CD4-positive, alpha-beta T cell treated with Interleukin-4 for 1 hour (primary cell): ENCODE measurements around the gene HYAL3.
A peak's percentile ranks its signal among the peaks of the same experiment; 100 is the strongest.
"Not testable (repeated sequence)": the region's sequence is repeated elsewhere in the genome, so short reads cannot be mapped to it uniquely, and the experiment has no call there.

Experiments
- DNase-seq, 2 donors: peaks; one replicate each; pipeline ENCODE4 v3.0.0-alpha.2; 2020 to 2022

Gene HYAL3

GRCh38 chr3:50268703-50269451 lies 30.3 kb downstream of the HYAL3 start, which contains the start of gene SEMA3B:
Gene SEMA3B, plus strand, starts transcription at chr3:50269147. Its CDS starts 94 bp downstream, at chr3:50269241.
- no peak for DNase-seq

GRCh38 chr3:50268276-50268675 lies 30.9 kb downstream of the HYAL3 start:
- DNase-seq = no peak

GRCh38 chr3:50267280-50267913 lies 31.8 kb downstream of the HYAL3 start:
- DNase-seq = no peak

DNA sequence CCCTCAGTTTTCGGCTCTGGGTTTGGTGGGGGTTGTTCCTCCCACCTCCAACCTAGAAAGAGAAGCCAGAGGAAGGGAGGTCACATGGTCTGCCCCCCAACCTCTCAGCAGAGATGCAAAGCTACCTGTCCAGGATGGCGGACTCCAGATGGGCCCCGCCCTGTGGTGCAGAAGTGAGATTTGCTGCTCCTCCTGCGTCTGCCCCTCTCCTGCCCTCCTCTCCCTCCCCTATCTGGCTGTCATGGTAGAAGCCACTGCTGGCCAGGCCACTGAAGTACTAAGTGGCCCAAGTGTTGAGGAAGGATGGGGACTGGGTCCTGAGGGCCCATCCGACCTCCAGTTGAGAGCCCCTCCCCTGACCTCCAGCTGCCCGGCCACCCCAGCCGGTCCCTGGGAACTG lies 32.4 kb downstream of the HYAL3 start:
- no peak for DNase-seq

- DNase-seq = no peak
Observed at GRCh38 chr3:50266017-50266416, 33.2 kb downstream of the HYAL3 start.

- DNase-seq = no peak
Observed at GRCh38 chr3:50265571-50265970, 33.6 kb downstream of the HYAL3 start.

- no peak for DNase-seq
Observed at GRCh38 chr3:50264964-50265485, 34.2 kb downstream of the HYAL3 start.

- no peak for DNase-seq
Observed at GRCh38 chr3:50264383-50264963, 34.7 kb downstream of the HYAL3 start.

DNA sequence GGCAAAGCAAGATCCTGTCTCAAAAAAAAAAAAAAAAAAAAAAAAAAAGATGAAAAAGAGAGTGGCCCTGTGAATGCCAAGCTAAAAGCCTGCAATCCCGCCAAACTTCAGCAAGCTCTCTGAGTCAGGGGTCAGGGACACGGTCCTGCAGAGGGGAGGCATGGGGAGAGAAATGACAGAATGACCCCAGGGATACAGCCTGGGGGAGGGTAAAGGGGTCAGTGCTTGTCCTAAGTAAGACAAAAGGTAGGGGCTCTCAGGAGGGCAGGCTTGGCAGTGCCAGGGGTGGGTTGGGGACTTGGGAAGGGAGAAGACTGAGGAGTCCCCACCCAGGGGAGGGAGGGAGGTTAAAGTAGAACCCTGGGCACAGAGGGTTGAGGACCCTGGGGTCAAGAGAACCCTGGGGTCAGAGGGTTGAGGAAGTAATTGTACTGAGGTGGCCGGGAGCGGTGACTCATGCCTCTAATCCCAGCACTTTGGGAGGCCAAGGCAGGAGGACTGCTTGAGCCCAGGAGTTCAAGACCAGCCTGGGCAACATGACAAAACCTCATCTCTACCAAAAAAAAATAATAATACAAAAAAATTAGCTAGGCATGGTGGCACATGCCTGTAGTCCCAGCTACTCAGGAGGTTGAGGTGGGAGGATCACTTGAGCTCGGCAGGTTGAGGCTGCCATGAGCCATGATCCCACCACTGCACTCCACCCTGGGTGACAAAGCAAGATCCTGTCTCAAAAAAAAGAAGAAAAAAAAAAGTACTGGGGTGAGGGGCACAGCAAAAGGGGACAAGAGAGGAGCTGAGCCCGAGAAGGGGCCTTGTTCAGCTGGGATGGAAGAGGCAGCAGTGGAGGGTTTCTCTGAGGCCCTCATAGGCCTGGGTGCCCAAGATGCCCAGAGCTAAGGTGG lies 35.5 kb downstream of the HYAL3 start:
- DNase-seq = no peak

DNA sequence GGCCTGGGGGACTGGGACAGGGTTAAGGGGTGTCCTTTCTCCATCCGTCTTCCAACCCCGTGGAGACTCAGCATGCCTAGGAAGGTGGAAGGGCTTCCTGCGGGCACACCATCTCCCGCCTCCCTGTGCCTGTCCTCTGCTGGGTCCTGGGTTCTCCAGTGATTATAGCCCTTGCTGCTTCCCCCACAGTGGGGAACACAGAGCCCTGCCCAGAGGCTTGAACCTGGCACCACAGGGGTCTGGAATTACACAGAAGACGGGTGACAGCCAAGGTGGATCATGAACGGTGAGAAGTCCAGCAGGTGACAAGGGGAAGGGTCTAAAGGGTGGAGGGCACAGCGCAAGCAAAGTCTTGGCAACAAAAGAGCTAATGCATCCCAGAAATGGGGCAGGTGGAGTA lies 36.4 kb downstream of the HYAL3 start:
- no peak for DNase-seq

DNA sequence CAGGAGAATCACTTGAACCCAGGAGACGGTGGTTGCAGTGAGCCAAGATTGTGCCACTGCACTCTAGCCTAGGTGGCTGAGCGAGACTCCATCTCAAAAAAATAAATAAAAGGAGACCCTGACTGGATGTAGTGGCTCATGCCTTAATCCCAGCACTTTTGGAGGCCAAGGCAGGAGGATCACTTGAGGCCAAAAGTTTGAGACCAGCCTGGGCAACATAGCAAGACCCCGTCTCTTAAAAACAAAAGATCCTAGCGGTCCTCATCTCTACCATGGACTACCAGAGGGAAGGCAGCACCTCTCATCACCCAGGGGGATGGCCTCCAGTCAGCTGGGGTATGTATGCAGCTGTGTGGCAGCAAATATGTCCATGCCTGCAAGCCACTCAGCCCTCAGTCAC lies 37.0 kb downstream of the HYAL3 start:
- not testable (repeated sequence) for DNase-seq

DNA sequence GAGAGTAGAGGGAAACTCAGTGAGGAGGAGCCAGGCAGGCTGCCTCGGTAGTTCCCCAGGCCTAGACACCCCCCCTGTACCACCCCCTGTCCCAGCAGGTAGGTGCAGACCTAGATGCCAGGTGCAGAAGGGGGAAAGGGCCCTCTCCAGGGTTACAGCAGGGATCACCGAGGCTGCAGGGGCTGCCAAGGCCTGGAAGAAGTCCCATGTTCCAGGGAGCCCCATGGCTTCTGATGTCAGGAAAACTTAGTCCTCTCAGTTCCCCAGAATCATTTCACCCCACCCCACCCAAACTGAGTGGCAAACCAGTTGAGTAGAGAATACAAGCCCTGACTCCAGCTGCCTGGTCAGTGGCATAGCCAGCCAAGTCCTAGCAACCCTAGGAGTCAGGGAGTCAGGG lies 37.7 kb downstream of the HYAL3 start:
- no peak for DNase-seq

DNA sequence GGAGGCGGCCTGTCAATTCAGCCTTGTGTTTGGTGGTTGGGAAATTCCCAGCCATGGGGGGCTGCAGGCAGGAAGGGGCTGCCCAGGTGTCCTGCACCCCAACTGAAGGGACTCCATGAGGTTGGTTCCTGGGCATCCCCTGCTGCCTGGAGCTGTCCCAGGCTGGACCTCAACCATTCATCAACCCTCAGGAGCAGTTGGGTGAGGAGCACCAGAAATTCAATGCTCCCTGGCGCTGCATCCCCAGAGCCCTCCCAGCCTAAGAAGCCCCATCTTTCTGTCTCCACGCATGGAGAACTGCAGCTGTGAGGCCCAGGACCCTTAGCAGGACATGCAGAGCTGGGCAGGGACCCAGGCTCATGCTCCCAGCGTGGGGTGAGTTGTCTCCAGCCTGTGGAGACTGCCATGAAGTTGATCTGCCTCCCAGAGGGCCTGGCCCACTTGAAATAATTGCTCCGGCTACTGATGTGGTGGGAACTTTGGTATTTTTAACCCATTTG lies 38.2 kb downstream of the HYAL3 start:
- DNase-seq = no peak

GRCh38 chr3:50260027-50260941 lies 38.9 kb downstream of the HYAL3 start:
- DNase-seq = peak; percentile 86 to 87

DNA sequence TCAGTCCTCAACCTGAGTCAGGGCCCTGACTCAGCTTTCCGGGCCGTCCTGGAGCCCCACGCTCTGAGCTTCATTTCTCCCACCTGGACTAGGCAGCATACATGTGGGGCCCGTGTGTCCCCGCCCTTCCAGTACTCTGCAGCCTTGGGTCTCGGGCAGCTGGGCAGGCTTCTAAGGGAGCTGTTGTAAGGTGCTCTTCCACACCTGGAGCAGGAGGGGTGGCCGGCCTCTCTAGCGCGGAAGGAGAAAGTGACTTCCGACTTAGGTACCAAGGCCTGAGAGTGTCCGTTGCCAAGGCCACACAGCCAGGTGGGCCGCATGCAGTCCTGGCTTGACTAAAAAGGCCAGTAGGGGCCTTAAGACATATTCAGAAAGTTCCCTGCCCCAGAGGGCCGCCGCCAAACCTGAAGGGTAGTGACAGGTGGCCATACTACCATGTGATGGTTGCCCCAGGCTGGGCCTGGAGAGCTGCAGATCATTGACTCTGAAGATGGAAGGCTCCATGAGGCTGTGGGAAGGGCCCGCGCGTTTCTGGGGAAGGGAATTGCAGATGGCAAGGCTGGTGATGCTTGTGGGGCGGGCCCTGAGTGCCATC lies 39.7 kb downstream of the HYAL3 start:
- DNase-seq = no peak

DNA sequence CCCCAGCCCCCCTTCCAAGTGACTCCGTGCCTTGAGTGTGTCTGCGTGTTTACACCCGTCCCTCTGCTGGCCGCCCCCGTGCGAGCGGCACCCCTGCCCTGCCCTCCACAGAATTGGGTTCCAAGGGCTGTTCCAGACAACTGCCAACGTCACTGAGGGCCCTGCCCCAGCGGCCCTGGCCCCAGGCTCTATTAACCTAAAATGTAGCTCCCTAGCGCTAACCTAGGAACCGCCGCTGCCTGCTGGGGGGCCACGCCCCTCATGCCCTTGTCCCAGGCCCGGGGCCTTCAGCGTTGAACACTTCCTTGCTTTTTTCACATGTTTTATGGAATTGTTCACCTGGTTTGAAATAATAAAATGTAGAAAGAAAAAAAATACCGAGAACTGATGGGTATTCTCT lies 40.2 kb downstream of the HYAL3 start:
- no peak for DNase-seq

- no peak for DNase-seq
Observed at GRCh38 chr3:50258029-50258680, 41.0 kb downstream of the HYAL3 start.

GRCh38 chr3:50256978-50257890 lies 42.0 kb downstream of the HYAL3 start:
- DNase-seq = peak; percentile 43 to 47

DNA sequence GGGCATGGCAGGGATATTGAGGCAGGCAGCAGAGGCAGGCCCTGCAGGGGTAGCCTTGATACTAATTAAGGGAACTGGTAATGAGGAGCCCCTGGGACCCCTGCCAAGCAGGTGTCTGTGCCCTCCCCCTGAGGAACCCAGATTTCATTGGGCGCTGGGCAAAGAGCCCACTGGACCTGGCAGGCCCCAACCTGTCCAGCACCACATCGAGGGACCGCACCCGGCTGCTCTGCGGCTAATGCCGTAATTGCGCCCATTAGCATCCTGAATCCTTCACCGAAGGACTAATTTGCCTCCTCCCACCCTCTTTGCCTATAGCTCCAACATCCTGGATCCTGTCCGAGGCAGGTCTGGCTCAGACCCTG lies 44.0 kb downstream of the HYAL3 start:
- DNase-seq = no peak
